ENCODE results near the gene MZB1. TPM values are rescaled to one million over a fixed set of nuclear protein-coding genes. Genes with fewer than 3 reads are reported as not detected.
A peak's percentile ranks its signal among the peaks of the same experiment; 100 is the strongest.

The MZB1 gene
- total RNA-seq: 0.17 TPM in 1 of 2 replicates, not detected in the other
- not detected in 2 replicates for polyA plus RNA-seq
- not detected in 2 replicates for polyA plus RNA-seq (2012)
- polyA minus RNA-seq (ENCODE audit: low replicate concordance): not detected in 2 replicates

- Histone ChIP-seq H3K4me2 (ENCODE audit: extremely low read depth, insufficient read depth, low read length) (no peak within 1 kb of the TSS), H3K9me3 (ENCODE audit: control insufficient read depth, insufficient read depth, low read depth, low read length) (no peaks in the 10 kb centered on the region), H3K4me1 (ENCODE audit: control insufficient read depth, extremely low read depth, insufficient read depth, low read length) (no peaks in the 10 kb centered on the region), H2AFZ (ENCODE audit: low read length) (no peak within 1 kb of the TSS), H3K27ac (ENCODE audit: insufficient read depth, low read length) (no peak within 1 kb of the TSS), H4K20me1 (ENCODE audit: control insufficient read depth, extremely low read depth, insufficient read depth, low read length) (no peaks in the 10 kb centered on the region), H3K79me2 (ENCODE audit: control insufficient read depth, insufficient read depth, low read length) (no peaks in the 10 kb centered on the region), H3K4me3 (replicated peaks in 1 of 4; ENCODE audit: control extremely low read depth in 1 of 4, insufficient read depth in 1 of 4, low read depth in 3 of 4, low read length in 4 of 4) (no peak within 1 kb of the TSS), H3K9ac (ENCODE audit: insufficient read depth, low read length) (no peak within 1 kb of the TSS), H3K27me3 (ENCODE audit: control insufficient read depth, insufficient read depth, low read length) (peaks cover 8% of the 10 kb centered on the region), H3K36me3 (ENCODE audit: control insufficient read depth, insufficient read depth, low read length) (no peaks in the 10 kb centered on the region)
- TF ChIP-seq EZH2 (IDR thresholded peaks at IDR 0.05; ENCODE audit: low read length, missing control alignments) (no peak), CTCF (conservative IDR thresholded peaks at IDR 0.05 in 1 of 2, IDR thresholded peaks at IDR 0.05 in 1 of 2; ENCODE audit: low read depth in 1 of 2, low read length in 2 of 2) (no peak)
- DNase-seq (ENCODE audit: low read depth in 2 of 2): no peak
Observed at GRCh38 chr5:139389701-139390638, at the start of gene MZB1. Gene MZB1, minus strand, starts transcription at chr5:139389913. Its CDS starts 57 bp downstream, at chr5:139389856.

- Histone ChIP-seq H3K36me3 (ENCODE audit: control insufficient read depth, insufficient read depth, low read length) (no peaks in the 10 kb centered on the region), H3K27me3 (ENCODE audit: control insufficient read depth, insufficient read depth, low read length) (no peaks in the 10 kb centered on the region), H3K4me1 (ENCODE audit: control insufficient read depth, extremely low read depth, insufficient read depth, low read length) (peaks cover 7% of the 10 kb centered on the region), H3K9me3 (ENCODE audit: control insufficient read depth, insufficient read depth, low read depth, low read length) (no peaks in the 10 kb centered on the region), H4K20me1 (ENCODE audit: control insufficient read depth, extremely low read depth, insufficient read depth, low read length) (no peaks in the 10 kb centered on the region), H3K9ac (ENCODE audit: insufficient read depth, low read length) (peak within 1 kb of the TSS; percentile 95), H3K27ac (ENCODE audit: insufficient read depth, low read length) (peak within 1 kb of the TSS; percentile 95), H3K79me2 (ENCODE audit: control insufficient read depth, insufficient read depth, low read length) (no peaks in the 10 kb centered on the region), H2AFZ (ENCODE audit: low read length) (peak within 1 kb of the TSS; percentile 100), H3K4me3 (replicated peaks in 1 of 4; ENCODE audit: control extremely low read depth in 1 of 4, insufficient read depth in 1 of 4, low read depth in 3 of 4, low read length in 4 of 4) (peak within 1 kb of the TSS; percentile 70 to 98 (median 82)), H3K4me2 (ENCODE audit: extremely low read depth, insufficient read depth, low read length) (peak within 1 kb of the TSS; percentile 93)
- DNase-seq (ENCODE audit: low read depth in 2 of 2): peak; percentile 83 to 90
- TF ChIP-seq CTCF (conservative IDR thresholded peaks at IDR 0.05 in 1 of 2, IDR thresholded peaks at IDR 0.05 in 1 of 2; ENCODE audit: low read depth in 1 of 2, low read length in 2 of 2) (no peak), EZH2 (IDR thresholded peaks at IDR 0.05; ENCODE audit: low read length, missing control alignments) (no peak)
Observed at GRCh38 chr5:139439013-139439903, 49.5 kb upstream of the MZB1 start, which contains the start of gene DNAJC18. Gene DNAJC18, minus strand, starts transcription at chr5:139439525. Its CDS starts 80 bp downstream, at chr5:139439445.

- Histone ChIP-seq H3K27me3 (ENCODE audit: control insufficient read depth, insufficient read depth, low read length) (no peaks in the 10 kb centered on the region), H3K79me2 (ENCODE audit: control insufficient read depth, insufficient read depth, low read length) (no peaks in the 10 kb centered on the region), H2AFZ (ENCODE audit: low read length) (peak overlapping the region; percentile 73), H3K4me2 (ENCODE audit: extremely low read depth, insufficient read depth, low read length) (peak overlapping the region; percentile 93), H4K20me1 (ENCODE audit: control insufficient read depth, extremely low read depth, insufficient read depth, low read length) (no peaks in the 10 kb centered on the region), H3K36me3 (ENCODE audit: control insufficient read depth, insufficient read depth, low read length) (no peaks in the 10 kb centered on the region), H3K9me3 (ENCODE audit: control insufficient read depth, insufficient read depth, low read depth, low read length) (no peaks in the 10 kb centered on the region), H3K27ac (ENCODE audit: insufficient read depth, low read length) (no peak overlapping the region), H3K9ac (ENCODE audit: insufficient read depth, low read length) (peak overlapping the region; percentile 32), H3K4me3 (replicated peaks in 1 of 4; ENCODE audit: control extremely low read depth in 1 of 4, insufficient read depth in 1 of 4, low read depth in 3 of 4, low read length in 4 of 4) (peak overlapping the region; percentile 70 to 98 (median 82)), H3K4me1 (ENCODE audit: control insufficient read depth, extremely low read depth, insufficient read depth, low read length) (peaks cover 6% of the 10 kb centered on the region)
- TF ChIP-seq CTCF (conservative IDR thresholded peaks at IDR 0.05 in 1 of 2, IDR thresholded peaks at IDR 0.05 in 1 of 2; ENCODE audit: low read depth in 1 of 2, low read length in 2 of 2) (no peak), EZH2 (IDR thresholded peaks at IDR 0.05; ENCODE audit: low read length, missing control alignments) (no peak)
- DNase-seq (ENCODE audit: low read depth in 2 of 2): no peak
Observed at GRCh38 chr5:139438707-139439012, 48.9 kb upstream of the MZB1 start.

Measured in fibroblast of lung (primary cell).